G401.6 (cell line): Measurements from ENCODE around the gene PLA2G6.
"Not testable (repeated sequence)": the region's sequence is repeated elsewhere in the genome, so short reads cannot be mapped to it uniquely, and the experiment has no call there.

Source experiments
- FAIRE-seq: peaks from 2 replicates; lab custom pipeline; 2012; peaks lifted over from hg19 to GRCh38; lab: Jason Lieb, UNC

The PLA2G6 gene

DNA sequence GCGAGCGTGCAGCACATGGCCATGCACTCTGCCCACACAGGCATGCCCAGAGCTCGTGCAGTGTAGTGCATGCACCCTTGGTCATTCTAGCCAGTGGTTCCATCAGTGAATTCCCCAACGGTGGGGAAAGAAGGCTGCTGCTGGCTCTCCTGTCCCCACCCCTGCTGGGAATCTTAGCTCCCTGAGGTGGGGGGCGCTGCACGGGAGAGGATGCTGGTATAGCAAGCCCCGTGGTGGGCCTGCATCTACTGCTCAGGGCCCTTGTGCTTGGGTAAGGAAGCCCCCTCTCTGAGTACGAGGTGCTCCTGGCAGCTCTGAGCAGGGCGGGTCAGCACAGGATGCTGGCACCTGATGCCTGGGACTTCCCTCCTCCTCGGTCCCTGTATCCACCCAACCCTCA lies 52.6 kb downstream of the PLA2G6 start:
- no peak for FAIRE-seq

GRCh38 chr22:38127869-38128268 lies 53.8 kb downstream of the PLA2G6 start:
- FAIRE-seq: no peak

GRCh38 chr22:38126928-38127668 lies 54.5 kb downstream of the PLA2G6 start:
- no peak for FAIRE-seq

- FAIRE-seq: no peak
Observed at GRCh38 chr22:38125751-38126201, 55.9 kb downstream of the PLA2G6 start.

GRCh38 chr22:38125038-38125610 lies 56.5 kb downstream of the PLA2G6 start:
- FAIRE-seq: no peak

- FAIRE-seq: no peak
Observed at GRCh38 chr22:38124236-38124974, 57.2 kb downstream of the PLA2G6 start.

DNA sequence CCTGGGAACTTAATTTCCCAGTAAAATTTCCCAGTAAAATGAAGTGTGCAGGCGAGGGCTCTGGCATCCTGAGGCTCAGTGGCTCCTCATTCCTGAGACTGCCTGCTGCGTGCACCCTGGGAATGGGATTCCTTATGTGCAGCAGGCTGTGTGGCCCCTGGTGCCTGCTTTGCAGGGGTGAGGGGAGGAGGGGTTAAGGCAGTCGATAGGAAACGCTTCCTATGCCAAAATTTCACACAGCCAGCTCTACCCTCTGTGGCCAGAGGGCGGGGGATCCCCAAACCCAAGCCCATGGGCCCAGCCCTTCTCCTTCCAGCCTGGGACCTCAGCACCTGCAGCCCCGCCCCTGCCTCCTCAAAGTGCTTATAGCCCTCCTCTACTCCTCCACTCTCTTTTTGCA lies 59.0 kb downstream of the PLA2G6 start:
- FAIRE-seq: no peak

GRCh38 chr22:38120359-38121110 lies 61.1 kb downstream of the PLA2G6 start:
- FAIRE-seq: no peak

GRCh38 chr22:38118747-38119146 lies 62.9 kb downstream of the PLA2G6 start:
- FAIRE-seq: not testable (repeated sequence)

DNA sequence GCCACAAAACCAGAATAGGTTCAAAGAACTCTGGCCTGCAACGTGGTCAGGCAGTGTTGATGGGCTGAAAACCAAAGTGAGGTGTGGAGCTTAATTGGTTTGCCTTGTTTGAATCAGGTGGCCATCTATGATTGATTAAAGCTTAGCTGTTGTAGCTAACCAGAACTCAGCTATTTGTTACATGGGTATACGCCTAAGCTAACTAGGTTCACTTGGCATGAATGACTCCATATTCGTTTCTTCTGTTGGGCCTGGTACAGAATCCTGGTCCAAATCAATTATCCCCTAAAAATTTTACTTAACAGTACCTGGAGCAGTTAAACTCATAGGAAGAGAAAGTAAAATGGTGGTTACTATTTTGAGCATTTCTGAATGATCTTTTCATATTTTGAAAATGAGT lies 63.4 kb downstream of the PLA2G6 start:
- no peak for FAIRE-seq

GRCh38 chr22:38117556-38117955 lies 64.1 kb downstream of the PLA2G6 start:
- FAIRE-seq: not testable (repeated sequence)

- no peak for FAIRE-seq
Observed at GRCh38 chr22:38115423-38116205, 66.0 kb downstream of the PLA2G6 start.

DNA sequence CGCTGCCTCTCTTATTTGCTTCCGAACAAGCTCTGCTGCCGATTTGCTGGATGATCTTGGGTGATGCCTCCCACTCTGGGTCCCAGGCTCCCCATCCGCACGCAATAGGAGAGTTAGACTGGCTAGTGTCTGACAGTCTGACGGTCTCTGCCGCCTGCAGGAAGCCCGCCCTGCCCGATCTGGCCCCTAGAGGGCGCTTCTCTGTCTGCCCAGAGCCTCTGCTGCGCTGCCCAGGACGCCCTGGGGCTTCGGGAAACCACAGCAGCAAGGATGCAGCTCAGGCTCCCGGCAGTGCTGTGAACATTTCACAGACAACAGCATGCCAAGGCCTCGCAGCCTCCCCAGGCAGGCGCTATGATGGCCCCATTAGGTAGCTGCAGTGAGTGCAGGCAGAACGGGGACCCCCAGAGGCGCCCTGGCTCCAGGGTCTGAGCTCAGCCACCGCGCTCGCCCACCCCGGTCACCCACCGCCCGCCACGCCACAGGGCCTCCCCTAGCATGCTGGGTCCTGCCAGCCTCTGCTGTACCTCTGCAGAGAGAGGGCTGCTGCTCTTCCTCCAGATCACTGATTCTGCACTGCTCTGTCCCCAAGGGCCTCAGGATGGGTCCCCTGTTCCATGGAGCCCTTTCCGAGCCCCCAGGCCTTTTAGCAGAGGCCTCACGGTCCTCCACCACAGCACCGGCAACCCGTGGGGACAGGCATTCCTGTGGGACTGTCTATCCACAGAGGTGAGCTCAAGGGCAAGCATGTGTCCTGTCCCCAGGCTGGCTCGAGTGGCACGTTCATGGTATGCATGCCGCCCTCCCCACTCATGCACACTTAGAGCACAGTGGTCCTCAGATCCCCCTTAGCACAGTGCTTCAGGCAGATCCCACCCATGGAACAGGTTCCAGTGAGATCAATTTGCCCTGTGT lies 66.9 kb downstream of the PLA2G6 start:
- FAIRE-seq: no peak

- no peak for FAIRE-seq
Observed at GRCh38 chr22:38112381-38112780, 69.2 kb downstream of the PLA2G6 start.

- no peak for FAIRE-seq
Observed at GRCh38 chr22:38111925-38112355, 69.7 kb downstream of the PLA2G6 start.

GRCh38 chr22:38110863-38111852 lies 70.5 kb downstream of the PLA2G6 start:
- no peak for FAIRE-seq

DNA sequence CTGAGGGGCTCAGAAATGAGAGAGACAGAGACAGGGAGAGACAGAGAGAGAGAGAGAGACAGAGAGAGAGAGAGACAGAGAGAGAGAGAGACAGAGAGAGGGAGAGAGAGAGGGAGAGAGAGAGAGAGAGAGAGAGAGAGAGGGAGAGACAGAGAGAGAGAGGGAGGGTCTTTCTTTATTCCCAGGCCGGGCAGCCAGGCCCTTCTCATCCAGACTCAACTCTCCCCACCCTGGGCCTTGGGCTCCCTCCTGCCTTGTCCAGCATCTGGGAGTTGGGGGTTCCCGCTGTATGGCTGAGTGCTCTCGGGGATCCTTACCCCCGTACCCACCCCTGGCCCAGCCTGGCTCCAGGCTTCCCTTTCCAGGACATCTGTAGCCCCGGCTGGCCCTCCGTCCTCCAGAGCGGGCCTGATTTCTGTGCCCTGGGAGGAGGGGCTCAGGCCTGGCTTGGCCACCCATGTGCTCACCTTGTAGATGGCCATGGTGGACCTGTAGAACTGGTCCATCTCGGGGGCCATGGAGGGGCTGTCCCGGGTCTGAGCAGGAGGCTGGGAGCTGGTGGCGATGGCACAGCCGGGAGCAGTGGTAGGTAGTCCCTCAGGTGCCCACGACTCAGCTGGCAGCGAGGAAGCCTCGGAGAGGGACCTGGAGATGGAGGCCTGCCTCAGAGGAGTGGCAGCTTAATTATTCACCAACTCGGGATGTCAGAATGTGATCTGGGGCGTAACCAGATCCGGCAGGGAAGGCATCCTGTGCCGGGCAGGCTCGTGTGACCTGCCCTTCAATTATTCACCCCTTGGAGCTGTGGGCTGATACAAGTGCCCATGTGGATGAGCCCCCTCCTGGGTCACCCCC lies 71.4 kb downstream of the PLA2G6 start, which contains the start of gene BAIAP2L2:
Gene BAIAP2L2, minus strand, starts transcription at position 677 of the 855 bp plus-strand sequence. Its CDS starts 159 bp downstream, at position 518.
- no peak for FAIRE-seq

DNA sequence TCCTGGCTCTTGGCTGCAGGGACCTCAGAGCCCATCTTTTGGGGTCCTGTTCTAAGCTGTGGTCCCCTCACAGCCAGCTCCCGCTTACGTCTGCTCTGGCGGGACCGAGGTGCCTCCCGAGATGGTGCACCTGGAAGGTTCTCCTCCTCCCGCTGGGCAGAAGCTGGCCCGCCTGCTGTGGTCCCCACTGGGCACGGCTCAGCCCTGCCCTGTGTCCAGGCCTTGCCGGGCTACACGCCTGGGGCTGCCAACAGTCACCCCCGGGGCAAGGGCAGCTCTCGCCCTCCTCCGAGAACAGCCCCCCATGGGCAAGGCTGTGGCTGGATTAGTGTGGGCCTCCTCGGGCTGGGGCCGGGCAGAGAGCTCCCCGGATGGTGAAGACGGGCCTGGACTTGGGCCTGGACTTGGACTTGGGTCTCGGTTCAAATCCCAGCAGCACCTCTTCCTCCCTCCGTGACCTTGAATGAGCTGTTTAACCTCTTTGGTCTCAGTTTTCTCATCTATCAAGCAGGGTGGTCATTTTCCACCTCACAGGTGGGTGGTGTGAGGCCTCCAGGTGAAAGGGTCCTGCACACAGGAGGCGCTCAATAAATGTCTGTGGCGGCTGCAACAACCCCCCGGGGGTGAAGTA lies 72.1 kb downstream of the PLA2G6 start:
- FAIRE-seq: no peak
